PFSK-1 (cell line): Measurements from ENCODE around the gene CX3CL1.

Experiments
- FOXP2 ChIP-seq: optimal IDR thresholded peaks from 2 replicates; pipeline ENCODE3; 2011; ENCODE audit warnings: borderline replicate concordance, control low read depth, inconsistent platforms; ENCODE audit not compliant: insufficient read depth; ENCODE audit errors: extremely low read length, extremely low read depth
- POLR2AphosphoS5 ChIP-seq: IDR thresholded peaks from 2 replicates; pipeline ENCODE4 v1.6.1; 2012; ENCODE audit warnings: low read depth, mild to moderate bottlenecking, control low read depth, low read length, moderate library complexity
- REST ChIP-seq, 2 experiments: IDR thresholded peaks; 2 replicates each; pipeline versions ENCODE4 v1.6.1 to v1.8.0; 2011 to 2012; ENCODE audit warnings: low read depth in 2 of 2, low read length in 2 of 2, control low read depth in 1 of 2, inconsistent platforms in 1 of 2, mild to moderate bottlenecking in 1 of 2, moderate library complexity in 1 of 2; ENCODE audit not compliant: insufficient read depth in 1 of 2
- SIN3A ChIP-seq: IDR thresholded peaks from 2 replicates; pipeline ENCODE4 v1.6.1; 2012; ENCODE audit warnings: mild to moderate bottlenecking, low read length, moderate library complexity, borderline replicate concordance; ENCODE audit not compliant: insufficient read depth
- TAF1 ChIP-seq: IDR thresholded peaks from 2 replicates; pipeline ENCODE4 v1.6.1; 2012; ENCODE audit warnings: low read length, control low read depth, borderline replicate concordance; ENCODE audit not compliant: insufficient read depth

Gene CX3CL1

GRCh38 chr16:57352636-57353047 is 19.6 kb upstream of the CX3CL1 start:
- TF ChIP-seq FOXP2 = no peak
- TF ChIP-seq TAF1 = no peak
- no peak for TF ChIP-seq POLR2AphosphoS5
- TF ChIP-seq REST (IDR thresholded peaks at IDR 0.05; ENCODE audit: insufficient read depth in 1 of 2, low read depth in 2 of 2, low read length in 2 of 2) = no peak
- no peak for TF ChIP-seq SIN3A

DNA sequence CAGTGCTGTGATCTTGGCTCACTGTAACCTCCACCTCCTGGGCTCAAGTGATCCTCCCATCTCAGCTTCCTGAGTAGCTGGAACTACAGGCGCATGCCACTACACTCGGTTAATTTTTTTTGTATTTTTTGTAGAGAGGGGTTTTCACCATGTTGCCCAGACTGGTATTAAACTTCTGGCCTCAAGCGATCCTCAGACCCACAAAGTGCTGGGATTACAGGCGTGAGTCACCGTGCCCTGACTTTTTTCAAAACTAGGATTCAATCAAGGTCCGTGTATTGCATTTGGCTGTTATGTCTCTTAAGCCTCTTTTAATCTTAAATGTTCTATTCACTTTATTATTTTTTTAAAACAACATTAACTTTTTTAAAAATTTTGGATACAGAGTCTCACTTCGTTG is 18.0 kb upstream of the CX3CL1 start:
- no peak for TF ChIP-seq REST (IDR thresholded peaks at IDR 0.05; ENCODE audit: insufficient read depth in 1 of 2, low read depth in 2 of 2, low read length in 2 of 2)
- TF ChIP-seq FOXP2 = no peak
- TF ChIP-seq SIN3A = no peak

DNA sequence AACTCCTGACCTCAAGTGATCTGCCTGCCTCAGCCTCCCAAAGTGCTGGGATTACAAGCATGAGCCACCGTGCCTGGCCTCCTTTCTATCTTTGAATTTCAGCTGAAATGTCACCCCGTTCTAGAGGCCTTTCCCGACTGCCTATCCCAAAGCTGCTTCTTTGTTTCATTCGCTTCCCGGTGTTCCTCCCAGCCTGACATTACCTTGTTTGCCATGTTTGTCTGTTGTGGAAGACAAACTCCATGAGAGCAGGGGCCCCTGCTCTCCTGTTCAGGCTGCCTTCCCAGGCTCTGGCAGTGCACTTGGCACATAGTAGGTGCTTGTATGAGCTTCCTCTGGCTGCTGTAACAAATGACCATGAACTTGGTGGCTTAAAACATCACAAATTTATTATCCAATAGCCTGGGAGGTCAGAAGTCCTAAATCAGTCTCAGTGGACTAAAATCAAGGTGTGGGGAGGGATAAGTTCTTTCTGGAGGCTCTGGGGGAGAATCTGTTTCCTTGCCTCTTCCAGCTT is 16.3 kb upstream of the CX3CL1 start:
- TF ChIP-seq TAF1 (no peak), FOXP2 (no peak)

DNA sequence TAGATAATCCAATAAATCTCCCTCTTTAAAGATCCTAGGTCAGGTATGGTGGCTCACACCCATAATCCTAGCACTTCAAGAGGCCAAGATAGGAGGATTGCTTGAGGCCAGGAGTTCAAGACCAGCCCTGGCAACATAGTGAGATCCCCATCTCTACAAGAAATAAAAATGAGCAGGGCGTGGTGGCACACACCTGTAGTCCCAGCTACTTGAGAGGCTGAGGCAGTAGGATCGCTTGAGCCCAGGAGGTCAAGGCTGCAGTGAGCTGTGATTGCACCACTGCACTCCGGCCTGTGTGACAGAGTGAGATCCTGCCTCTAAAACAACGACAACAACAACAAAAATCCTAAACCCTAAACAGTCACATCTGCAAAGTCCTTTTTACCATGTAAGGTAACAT is 15.7 kb upstream of the CX3CL1 start:
- no peak for TF ChIP-seq TAF1
- TF ChIP-seq POLR2AphosphoS5 = no peak
- TF ChIP-seq FOXP2 = no peak
- TF ChIP-seq REST (IDR thresholded peaks at IDR 0.05; ENCODE audit: insufficient read depth in 1 of 2, low read depth in 2 of 2, low read length in 2 of 2) = no peak
- TF ChIP-seq SIN3A = no peak

- TF ChIP-seq POLR2AphosphoS5 = no peak
- TF ChIP-seq TAF1 = no peak
- no peak for TF ChIP-seq REST (IDR thresholded peaks at IDR 0.05; ENCODE audit: insufficient read depth in 1 of 2, low read depth in 2 of 2, low read length in 2 of 2)
- no peak for TF ChIP-seq FOXP2
- no peak for TF ChIP-seq SIN3A
Measured at GRCh38 chr16:57357330-57358085, 14.8 kb upstream of the CX3CL1 start.
